HT1080 (cell line): ENCODE results near the gene FARS2. TPM values are rescaled to one million over a fixed set of nuclear protein-coding genes. Genes with fewer than 3 reads are reported as not detected.

Source experiments
- DNase-seq: peaks from one replicate; pipeline ENCODE4 v3.0.0-alpha.2; 2015; ENCODE audit warnings: low read depth
- total RNA-seq: library from RNA; depleted of rRNA; stranded (reverse); fragments of >200 nt; shearing (Covaris generic); gene quantifications from 2 replicates; pipeline ENCODE4 v1.2.3, GENCODE V29; 2014

FARS2 gene
- total RNA-seq, 1 experiment from 2014 or later = 19.2 TPM

GRCh38 chr6:5660772-5661171 is 399.5 kb downstream of the FARS2 start:
- no peak for DNase-seq

GRCh38 chr6:5662797-5663196 is 401.5 kb downstream of the FARS2 start:
- DNase-seq = no peak

- no peak for DNase-seq
Measured at GRCh38 chr6:5663259-5663658, 401.9 kb downstream of the FARS2 start.

DNA sequence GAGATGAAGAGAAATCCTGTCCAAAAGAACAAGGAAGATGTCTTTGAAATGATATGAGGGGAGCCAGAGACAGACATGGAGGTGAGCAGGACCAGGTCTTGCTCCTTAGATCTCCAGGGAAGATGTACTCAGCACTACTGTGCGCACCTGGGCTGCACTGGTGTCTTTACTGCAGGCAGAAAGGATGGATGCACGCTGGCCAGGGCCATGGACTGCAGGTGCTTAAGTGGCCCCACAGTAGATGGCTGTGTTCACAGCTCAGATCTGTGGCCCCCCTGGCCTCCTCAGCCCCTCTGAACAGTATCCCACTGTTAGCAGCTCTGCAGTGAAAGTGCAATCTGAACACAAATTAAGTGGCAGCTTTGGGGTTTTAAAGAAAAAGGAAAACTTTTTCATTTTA is 402.4 kb downstream of the FARS2 start:
- DNase-seq = no peak

DNA sequence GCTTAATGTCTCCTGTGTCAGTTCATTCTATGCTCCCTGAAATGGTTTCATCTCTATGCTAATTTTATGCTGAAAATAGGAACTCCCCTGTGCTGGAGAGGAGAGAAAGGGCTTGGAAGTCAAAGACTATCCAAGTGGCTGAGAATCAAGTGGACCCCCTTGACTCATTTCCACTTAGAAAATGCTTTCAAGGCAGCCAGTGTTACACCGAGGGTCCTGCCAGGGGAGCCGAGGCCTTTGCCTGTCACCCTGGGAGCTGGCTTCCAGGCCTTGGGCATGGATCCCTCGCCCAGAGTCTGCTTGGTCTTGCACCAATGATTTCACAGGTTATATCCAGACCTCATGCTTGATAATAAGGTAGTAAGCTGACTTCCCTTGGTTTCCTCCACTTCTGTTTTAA is 402.8 kb downstream of the FARS2 start:
- DNase-seq = no peak

DNA sequence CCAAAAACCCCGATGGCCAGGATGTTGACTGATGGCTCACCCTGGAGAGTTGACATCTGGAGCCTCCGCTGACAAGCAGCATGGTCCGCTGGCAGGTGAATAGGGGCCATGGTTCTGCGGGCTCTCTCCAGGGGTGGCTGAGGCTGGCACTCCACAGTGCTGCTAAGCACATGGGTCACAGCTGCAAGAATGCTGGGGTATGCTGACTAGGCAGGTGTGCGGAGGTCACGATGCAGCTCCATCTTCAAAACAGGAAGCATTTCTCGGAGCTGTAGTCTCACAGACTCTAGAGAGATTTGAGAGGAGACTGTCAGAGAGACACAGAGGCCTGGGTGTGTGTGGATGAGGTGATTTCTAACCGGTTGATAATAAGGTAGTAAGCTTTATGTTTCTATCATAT is 403.9 kb downstream of the FARS2 start:
- no peak for DNase-seq

DNA sequence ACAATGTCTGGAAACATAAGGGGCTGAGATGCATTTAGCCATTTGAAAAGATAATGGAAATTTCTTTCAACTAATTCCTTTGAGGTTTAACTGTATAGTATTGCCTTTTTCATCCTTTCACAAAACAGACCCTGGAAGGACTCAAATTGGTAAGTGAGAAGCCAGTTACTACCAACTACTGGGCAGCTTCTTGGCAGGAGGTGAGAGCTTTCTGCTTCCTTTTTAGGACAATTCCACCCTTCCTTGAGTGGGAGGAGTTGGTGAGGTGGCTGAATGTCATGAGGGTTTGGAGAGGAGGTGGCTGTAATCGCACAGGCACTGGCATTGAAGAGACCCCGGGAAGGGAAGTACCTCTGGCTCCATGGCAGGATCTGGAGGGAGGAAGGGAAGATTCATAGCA is 404.4 kb downstream of the FARS2 start:
- no peak for DNase-seq

GRCh38 chr6:5666695-5667094 is 405.4 kb downstream of the FARS2 start:
- no peak for DNase-seq

DNA sequence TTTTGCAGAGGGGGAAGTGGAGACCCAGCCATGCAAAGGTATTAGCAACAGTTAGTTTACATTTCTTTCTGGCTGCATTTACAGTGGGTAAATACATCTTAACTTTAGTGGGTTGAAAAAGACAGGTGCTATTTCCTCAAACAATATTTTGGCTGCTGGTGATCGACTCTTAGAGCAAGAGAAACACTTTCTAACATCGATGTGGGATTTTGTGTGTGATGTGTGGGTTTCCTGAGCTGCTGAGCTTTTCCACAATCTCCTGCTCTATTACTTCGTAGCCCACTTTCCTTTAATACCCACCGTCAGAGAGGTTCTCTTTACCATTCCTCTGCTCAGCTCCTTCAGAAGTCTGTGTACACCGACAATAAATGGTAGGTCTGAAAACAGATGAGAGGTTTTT is 406.4 kb downstream of the FARS2 start:
- no peak for DNase-seq

DNA sequence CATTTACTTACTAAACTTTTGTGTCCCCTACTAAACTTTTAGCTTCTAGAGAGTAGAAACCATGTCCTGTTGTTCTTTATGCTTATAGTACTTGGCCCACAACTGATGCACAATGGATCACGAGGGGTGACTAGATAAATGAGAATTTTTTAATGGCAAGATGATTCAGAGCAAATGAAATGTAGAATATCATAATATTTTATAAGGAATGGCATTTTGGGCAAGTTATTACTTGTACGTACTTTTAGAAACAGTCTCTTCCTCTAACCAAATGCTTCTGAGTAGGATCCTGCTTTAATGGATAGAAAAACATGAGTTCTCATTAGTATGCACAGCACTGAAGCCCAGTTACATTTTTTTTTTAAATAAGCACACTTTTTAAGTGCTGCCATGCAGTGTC is 409.1 kb downstream of the FARS2 start:
- no peak for DNase-seq

DNA sequence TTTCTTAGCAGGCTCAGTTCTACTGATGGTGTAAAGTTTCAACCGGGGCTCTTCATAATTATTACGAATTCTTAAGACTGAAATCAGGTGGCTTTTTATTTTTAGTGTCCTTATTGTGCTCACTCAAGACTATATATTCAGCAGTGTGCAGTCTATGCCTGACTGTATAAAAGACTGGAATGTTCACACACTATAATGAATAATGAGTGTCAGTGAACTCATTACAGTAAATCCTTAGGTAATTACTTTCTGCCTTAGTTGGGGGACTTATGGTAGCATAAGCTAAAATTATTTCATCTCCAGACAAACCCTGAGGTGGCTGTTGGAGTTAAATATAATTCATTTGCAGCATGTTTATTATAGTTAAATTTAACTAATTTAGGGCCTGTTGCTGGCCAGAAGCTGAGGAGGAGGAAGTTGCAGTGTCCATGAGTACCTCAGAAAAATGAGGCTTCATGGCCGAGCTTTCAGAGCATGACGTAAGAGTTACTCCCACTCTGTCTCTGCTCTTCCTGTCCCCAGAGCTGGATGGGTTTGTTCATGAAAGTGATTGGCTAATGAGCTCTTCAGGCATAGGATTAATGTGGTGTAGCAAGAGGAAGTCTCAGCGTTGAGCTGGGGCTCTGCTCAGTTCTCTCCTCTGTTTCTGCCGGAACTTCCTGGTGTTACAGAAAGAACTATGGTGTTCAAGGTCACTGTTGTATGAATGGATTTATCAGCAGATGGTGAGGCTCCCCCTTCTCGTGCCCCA is 409.7 kb downstream of the FARS2 start:
- DNase-seq = peak; percentile 7

DNA sequence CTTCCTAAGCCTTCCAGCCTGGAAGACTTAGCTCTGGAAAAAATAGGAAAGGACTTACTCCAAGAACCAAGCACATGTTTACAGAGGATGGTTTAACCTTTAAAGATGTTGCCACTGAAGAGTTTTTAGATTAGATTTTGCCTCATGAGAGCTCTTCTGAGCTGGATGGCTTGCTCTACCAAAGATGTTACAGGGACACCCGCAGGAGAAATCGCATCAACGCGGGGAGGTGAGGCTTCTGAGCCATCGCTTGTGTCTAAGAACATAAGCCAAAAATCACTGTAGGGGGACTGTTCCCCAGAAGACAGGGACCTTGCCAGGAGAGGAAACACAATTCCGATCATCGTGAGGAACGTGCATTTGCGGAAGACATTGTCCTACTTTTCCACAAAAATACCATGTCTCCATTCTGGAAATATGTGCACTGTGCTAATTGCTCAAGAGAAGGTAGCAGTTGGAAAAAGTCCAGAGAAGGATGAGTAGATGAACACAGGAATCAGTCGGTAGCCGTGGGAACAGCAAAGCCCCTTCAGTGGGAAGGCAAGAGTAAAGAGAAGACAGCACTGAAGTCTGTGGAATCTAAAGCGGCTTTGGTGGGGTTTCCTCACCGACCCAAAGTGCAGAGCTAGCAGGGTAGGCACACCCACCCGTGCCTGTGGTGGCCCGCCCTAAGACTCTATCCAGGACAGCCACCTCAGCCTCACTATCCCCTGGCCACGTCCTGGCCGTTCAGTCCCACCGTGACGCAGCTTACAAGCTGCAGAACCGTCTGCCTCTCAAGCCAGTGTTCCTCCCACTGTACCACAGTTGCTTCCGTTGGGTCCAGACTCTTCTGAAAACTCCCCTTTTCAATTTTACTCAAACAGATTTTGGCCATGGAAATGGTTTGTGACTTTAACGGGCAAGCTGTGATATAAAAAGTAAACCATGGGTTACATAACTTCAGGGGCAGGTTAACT is 410.6 kb downstream of the FARS2 start:
- DNase-seq = peak; percentile 4

DNA sequence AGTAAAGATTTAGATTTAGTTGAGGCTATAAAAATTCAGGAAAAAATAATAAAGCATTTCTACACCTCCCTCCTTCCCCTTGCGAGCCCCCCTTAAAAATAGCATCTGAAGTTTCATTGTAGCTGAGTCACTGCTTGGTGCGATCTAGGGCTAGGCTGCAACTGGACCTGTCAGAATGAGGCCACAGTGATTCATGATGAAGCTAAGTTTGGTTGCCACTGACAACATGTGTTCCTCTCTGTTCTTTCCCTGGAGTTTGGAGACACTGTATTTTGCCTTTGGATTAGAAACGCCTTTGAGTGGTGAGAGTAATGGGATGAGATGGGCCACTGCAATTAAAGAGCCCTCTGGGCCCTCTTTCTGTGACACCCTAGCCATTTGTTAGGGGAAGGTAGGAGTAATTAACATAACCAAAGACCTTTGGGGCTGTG is 411.3 kb downstream of the FARS2 start:
- DNase-seq = peak; percentile 86

GRCh38 chr6:5673019-5673790 is 411.9 kb downstream of the FARS2 start:
- DNase-seq = no peak

DNA sequence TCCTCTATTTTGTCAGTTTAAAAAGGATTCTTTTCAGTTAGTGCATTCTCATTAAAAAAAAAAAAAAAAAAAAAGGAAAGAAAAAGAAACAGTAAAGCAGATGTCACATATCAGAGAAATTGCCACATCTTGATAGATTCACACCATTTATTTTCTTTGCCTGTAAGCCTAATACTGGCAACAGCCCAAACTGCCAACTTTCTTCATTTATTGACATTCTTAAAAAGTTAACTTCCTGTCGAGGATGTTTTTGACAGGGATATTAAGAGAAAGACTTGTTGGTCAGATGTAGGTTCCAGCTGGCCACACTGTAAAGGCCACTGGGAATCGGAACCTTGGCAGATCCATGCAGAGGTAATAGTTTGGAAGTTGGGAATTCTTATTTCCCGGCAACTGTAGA is 412.8 kb downstream of the FARS2 start:
- no peak for DNase-seq

DNA sequence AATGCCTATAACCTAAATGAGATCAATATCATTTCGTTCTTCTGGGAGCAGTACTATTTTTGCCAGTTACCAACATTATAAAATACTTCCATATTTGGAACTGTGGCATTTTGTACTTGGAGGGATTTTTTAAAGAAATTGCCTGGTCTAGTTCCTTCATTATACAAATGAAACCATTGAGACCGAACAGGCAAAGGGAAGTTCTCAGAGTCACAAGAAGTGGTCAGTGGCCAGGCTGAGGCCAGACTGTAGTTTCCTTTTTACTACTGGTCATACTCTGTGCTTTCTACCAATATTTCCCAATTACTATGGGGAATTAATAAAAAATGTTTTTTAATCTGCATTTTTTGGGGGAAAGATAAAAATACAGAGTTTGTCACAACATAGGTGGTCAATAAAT is 413.4 kb downstream of the FARS2 start:
- DNase-seq = no peak

DNA sequence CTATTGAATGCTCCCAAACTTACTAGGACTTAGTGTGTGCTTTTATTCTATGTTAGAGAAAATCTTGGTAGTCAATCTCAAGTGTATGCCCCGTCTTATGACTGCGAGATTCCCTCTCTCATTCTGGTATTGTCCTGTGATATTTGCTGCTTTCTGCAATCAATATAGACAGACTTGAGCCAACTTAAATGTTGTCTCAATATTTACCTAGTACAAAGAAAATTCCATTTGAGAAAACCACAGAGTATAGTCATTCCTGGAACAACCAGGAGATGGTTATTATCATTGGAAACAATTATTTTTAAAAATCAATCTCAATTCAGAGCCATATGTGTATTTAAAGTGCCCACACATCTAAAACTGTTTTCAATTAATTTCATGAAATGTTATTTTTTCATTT is 415.4 kb downstream of the FARS2 start:
- DNase-seq = no peak

- peak; percentile 15 for DNase-seq
Measured at GRCh38 chr6:5677219-5678000, 416.1 kb downstream of the FARS2 start.

- no peak for DNase-seq
Measured at GRCh38 chr6:5679270-5679669, 418.0 kb downstream of the FARS2 start.

DNA sequence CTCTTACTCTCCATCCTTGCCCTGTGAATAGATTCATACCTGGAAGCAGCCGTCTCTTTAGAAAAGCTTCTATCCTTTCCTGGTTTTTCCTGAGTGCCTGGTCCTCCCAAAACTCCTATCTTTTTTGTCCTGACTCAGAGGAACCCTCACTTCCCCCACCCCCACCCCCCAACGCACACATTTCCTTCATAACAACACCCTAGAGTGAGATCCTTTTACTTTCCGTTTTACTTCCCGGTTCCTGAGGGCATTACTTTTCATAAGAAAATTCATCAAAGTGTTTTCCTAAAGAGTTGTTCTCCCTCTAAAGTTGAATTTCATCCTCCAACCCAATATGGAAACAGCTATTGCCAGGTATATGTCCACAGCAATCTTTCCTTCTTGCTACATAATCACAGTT is 418.4 kb downstream of the FARS2 start:
- DNase-seq = no peak

GRCh38 chr6:5680095-5680494 is 418.8 kb downstream of the FARS2 start:
- no peak for DNase-seq
